Stimulated activated CD4-positive, alpha-beta T cell treated with anti-CD3 and anti-CD28 coated beads, Interleukin-4, amount 100 ng/mL, for 24 hours (primary cell): ENCODE data around the gene MCMBP.
"Not testable (repeated sequence)": the region's sequence is repeated elsewhere in the genome, so short reads cannot be mapped to it uniquely, and the experiment has no call there.

Experiments
- DNase-seq: peaks from one replicate; pipeline ENCODE4 v3.0.0-alpha.2; 2020

The MCMBP gene

DNA sequence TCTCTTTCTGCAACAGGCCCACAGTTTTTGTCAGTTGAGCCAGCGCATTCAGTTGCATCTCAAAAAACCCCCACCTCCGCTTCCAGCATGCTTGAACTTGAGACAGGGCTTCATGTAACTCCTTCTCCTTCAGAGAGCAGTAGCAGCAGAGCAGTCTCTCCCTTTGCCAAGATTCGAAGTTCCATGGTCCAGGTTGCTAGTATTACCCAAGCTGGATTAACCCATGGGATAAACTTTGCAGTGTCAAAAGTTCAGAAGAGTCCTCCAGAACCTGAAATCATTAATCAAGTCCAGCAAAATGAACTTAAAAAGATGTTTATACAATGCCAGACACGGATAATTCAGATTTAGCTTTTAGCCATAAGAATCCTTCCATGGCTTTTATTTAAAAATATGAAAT, 45.2 kb downstream of the MCMBP start:
- no peak for DNase-seq

DNA sequence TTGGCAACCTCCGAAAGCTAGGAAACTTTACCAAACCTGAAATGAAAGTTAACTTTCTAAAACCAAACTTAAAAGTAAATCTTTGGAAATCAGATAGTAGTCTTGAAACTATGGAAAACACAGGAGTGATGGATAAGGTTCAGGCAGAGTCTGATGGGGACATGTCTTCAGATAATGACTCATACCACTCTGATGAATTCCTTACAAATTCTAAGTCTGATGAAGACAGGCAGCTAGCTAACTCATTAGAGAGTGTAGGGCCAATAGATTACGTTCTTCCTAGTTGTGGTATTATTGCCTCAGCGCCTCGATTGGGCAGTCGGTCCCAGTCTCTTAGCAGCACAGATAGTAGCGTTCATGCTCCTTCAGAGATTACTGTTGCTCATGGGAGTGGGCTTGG, 45.9 kb downstream of the MCMBP start:
- no peak for DNase-seq

DNA sequence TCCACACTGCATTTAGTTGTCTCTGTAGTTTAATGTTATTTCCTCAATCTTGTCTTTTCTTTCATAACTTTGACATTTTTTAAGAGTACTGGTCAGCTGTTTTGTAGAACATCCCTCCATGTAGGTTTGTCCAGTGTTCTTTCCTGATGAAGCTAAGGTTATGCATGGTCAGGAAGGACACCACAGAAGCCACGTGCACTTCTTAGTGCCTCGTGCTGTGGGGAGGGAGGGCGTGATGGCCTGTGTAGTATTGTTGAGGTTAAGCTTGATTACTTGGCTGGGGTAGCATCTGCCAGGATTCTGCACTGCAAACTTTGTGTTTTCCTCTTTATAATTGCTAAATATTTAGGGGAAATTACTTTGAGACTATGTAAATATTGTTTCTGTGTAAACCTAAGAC, 48.3 kb downstream of the MCMBP start:
- DNase-seq: no peak

DNA sequence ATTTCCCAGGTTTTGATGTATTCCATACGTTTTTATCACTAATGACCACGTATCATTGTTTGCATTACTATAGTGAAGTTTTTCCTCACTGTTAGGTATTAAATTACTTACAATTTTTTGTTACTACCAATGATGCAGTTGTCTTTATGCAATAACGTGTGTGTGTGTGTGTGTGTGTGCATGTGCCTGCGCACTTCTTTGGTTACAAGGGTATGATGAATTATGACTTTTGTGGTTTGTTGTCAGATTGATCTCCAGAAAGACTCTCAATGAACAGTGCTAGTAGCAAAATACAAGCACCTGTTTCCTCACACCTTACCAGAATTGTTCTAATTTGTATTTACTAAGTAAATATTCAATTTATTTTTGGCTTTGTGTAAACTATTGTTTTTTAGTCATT, 51.5 kb downstream of the MCMBP start:
- DNase-seq: no peak

DNA sequence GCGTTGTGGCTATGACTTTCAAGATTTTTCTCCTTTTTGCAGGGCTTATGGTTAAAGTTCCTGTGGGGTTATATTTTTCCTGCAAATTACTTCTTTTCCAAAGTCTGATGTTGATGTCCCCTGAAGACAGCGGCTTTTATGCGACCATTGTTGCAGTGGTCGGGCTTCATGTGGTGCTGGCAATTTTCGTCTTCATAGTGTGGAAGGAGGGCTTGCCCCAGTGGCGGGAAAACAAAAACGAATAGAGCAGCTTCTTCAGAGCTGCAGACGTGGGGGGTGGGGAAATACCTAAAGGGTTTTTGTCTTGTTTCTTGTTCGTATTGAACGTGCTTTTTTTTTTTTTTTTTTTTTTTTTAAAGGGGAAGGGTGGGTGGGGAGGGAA, 53.8 kb downstream of the MCMBP start:
- DNase-seq: no peak

DNA sequence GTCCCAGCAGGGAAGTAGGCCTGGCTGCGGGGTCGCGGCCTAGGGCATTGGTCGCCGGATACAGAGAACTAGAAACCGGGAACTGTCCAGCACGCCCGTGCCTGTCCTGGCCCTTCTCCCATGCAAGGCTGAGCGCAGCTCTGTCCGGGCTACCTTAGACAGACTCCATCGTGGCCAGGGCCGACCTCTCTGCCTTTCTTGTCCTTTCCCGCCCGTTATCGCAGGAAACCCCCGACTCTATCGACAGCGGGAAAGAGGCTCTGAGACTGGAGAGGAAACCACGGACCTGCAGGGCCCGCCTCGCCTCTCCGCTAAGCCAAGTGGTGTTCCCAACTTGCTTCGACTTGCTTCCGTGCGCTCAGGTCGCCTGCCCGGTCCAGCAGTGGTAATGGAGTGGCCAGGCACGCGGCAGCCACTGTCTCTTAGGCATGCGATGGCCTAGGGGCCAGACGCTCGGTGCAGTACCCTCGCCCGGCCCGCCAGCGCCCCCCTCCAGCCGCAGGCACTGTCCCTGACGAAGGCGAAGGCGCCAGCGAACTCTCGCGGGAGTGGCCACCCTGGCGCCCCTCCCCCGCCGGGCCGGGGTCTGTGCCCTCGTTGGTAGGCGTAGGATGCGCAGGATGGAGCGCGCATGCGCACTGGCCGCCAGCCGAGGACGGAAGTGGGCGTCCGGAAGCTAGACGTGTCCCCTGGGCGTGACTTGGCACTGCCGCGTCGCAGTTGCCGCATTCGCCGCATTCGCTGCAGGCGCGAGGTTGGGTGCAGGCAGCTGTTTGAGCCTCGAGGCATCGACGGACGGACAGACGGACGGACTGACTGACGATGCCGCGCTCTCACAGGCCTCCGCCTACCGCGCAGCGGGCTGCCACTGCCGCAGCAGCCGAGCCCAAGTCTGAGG, 54.4 kb downstream of the MCMBP start:
- no peak for DNase-seq

DNA sequence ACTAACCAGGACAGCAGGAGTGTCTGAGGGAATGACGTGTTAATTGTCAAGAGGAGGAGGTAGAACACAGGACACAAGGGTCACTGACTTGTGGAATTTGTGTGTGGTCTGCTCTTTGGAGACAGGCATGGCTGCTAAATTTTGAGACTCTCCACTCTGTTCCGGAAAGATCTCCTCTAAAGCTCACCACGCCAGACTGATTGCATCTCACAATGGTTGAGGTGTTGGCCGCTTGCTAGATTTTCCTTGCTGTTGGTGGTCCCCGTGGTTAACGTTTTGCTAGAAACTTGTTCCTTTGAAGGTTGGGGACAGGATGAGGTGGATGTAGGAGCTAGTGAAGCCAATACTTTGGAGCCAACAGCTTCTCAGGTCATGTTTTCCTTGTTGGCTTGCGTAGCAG, 57.0 kb downstream of the MCMBP start:
- no peak for DNase-seq

DNA sequence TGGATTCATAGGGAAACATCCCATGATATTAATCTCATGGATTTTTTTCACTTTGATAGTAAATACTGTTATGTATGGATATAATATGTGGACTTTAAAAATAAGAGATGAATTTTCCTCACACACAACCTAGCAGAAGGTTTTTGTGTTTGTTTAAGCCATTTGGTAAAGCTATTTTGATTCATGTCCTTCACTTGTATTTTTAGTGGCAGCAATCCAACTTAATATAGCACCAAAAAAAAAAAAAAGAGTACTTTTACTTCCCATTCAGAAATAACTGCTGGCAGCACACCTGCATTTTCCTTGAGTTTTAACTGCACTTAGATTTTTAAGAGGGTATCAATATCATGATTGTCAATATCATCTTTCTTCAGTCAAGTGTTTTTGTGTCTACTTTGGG, 60.0 kb downstream of the MCMBP start:
- DNase-seq: no peak

DNA sequence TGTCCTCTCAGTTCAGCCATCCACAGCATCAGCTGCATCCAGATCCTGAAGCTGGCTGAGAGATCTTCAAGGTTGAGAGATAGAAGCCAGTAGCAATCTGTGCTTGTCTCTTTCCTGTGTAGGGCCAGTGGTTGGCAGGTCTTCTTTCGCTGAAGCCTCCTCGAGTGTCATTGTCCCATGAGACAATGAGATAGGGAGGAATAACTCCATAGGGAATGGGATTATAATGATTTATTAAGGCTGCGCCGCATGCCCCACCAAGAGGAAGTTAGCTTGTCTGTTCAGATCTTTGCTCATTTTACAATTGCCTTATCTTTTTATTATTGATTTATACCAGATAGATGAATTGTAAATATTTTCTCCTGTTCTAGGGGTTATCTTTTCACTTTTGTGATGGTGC, 61.5 kb downstream of the MCMBP start:
- DNase-seq: no peak

DNA sequence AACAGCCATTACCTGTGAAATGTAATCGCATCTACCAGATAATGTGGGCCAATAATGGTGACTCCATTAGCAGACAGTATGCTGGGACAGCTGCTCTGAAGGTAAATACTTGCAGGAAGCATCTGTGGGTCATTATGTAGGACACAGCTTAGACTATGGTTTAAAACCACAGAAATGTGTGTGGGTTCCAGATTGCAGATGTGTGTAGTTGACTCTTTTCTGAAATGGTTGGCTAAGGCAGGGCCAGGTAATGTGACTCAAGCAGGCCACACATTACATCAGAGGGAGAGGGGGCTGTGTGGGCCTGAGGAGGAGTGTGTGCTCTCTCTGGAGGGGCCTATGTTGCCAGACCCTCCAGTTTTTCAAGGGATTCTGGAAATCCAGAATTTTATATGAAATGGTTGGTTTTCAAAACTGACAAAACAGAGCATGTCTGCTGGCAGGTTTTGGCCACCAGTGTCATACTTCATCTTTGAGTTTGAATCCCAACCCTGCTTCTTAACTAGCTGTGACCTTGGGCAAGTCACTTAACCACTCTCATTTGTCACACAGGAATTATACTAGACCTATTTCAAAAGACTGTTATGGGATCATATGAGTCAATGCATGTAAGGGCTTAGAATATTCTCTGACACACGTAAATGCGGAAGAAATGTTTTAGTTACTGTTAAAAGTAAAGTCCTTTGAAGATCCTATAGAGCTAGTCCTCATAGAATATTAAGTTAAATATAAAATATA, 64.5 kb downstream of the MCMBP start:
- no peak for DNase-seq

DNA sequence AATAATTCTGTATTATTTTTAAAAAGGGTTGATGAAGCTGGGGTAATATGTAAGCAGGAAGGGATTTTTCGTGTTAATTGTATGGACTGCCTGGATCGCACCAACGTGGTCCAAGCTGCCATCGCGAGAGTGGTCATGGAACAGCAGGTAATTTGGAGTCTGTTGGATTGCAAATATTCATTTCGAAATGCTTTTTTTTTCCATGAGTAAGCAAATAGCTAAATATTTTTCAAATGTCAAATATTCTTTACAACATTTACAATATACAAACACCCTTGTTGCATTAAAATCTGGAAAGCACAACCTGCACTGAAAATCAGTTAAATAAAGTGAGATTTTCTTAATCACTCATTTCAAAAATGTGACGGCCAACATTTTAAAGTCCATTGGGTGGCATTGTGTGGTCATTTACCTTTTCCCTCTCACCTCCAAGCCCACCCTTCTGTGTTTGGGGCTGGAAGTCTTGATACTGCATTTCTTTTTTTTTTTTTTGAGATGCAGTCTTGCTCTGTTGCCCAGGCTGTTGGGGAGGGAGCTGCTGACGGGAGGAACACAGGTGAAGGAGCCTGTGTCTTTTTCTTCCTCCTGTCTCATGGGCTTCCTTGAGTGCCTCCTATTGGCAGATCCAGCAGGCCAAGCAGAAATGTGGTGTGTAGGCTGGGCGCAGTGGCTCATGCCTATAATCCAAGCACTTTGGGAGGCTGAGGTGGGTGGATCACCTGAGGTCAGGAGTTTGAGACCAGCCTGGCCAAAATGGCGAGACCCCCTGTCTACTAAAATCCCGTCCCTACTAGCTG, 66.1 kb downstream of the MCMBP start:
- DNase-seq: no peak

DNA sequence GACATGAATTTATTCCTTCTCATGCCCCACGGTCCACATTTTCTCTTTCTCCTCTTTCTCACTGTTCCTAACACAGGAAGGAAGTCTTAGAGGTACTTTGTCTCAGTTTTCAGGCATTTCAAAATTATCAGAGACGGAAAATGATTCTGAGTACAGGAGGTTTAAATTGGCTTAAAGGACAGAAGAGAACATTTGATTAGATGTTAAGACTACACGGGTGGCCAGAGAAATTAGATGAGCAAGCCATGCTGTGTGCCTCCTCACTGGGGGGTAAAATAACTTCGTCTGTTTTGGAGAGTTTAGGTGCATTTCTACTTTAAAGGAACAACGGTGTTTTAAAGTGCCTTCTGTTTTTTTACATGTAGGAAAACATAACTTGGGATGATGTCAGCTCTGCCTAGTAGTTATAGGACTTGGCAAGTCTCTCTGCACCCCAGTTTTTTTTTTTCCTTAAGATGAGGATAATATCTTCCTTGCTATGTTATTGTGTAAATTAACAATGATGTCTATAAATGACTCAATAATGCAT, 66.9 kb downstream of the MCMBP start:
- no peak for DNase-seq

DNA sequence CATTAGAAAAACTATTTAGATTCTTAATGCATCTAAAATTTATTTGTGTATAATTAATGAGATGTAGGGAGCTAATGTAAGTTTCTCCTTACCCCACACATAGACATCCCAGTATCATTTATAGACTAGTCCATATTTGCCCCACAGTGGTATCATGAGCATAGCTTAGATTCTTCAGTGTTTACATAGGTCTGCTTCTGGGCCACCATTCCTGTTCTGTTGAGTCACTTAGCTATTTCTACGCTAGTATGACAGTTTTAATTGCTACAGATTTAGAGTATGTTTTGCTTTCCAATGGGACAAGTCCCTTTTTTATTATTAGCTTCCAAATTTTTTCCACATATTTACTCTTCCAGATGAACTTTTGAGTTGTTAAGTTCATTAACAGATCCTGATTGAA, 69.4 kb downstream of the MCMBP start:
- DNase-seq: no peak

DNA sequence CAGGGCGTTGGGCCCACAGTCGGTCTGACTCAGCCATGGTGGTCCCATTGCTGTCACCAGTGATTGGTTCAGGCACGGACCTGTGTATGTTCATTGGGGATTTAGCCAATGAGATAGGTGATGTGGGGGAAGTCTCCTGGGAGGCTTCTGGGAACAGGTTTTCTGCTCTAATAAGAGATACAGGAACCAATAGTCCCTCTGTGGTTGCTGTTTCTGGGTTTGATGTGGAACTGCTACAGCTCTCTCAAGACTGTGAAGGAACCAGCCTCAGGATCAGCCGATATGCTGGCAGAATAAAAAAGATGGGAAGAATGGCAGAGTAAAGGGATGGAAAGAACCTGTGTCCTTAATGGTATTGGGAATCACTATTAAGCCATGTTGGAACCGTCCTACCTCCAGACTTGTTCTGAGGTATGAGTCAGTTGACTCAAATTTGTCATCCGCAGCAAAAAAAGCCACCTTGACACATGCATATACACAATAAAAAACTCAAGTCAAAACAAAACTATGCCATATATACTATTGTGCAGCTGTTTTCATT, 70.6 kb downstream of the MCMBP start:
- DNase-seq: no peak

DNA sequence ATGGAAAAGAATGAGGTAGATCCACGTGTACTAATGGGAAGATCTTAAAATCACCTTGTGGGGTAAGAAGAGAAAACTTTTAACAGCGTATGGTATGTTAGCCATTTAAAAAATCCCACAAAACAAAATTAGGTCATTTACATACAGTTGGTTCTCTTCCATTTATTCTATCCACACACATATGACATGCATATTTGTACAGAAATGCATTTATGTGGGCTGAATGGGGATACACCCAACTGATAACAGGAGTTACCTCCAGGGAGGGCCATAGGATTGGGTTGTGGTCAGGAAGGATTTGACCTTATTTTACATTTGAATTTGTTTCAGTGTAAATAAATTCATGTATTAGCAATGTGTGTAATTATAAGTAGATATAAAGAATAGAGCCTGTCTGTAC, 71.5 kb downstream of the MCMBP start:
- DNase-seq: no peak

DNA sequence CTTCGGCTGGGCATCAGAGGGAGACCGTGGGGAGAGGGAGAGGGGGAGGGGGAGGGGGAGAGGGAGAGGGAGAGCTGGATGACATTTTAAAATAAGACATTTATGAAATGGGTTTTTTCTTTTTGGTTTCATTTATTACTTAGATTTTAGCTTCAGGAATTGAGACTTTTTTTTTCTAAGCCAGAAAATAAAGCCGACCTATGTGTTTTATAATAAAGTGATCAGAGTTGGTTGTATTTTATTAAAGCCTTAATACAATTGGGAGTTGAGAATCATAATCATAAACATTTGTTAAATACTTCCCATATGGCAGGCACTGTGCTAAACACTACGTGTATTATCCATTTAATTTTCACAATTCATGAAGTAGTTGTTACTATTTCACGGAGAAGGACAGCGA, 76.6 kb downstream of the MCMBP start:
- DNase-seq: no peak

DNA sequence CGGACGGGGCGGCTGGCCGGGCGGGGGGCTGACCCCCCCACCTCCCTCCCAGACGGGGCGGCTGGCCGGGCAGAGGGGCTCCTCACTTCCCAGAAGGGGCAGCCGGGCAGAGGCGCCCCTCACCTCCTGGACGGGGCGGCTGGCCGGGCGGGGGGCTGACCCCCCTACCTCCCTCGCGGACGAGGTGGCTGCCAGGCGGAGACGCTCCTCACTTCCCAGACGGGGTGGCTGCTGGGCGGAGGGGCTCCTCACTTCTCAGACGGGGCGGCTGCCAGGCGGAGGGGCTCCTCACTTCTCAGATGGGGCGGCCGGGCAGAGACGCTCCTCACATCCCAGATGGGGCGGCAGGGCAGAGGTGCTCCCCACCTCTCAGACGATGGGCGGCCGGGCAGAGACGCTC, 77.5 kb downstream of the MCMBP start:
- DNase-seq: not testable (repeated sequence)

DNA sequence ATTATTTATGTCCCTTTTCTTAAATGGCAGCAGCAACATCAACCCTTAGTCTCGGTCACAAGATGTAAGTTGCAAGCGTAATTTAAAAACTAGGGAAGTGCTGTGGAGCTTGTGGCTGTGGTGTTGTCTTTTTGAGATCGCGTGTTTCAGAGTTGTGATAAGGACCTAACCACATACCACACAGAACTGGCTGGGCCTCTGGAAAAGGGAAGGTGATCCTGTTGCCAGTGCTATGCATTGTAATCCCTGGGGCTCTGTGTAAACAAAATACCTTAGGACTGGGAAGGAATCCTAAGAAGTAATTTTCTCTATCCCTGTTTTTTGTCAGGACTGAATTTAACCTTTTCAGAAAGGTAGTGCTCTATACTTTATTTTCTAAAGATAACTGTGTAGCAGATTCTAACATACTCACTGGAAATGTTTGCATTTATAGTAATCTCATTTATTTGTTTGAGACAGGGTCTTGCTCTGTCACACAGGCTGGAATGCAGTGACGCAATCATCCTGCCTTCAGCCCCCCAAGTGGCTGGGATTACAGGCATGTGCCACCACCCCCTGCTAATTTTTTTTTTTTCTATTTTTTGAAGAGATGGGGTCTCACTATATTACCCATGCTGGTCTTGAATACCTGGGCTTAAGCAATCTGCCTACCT, 86.4 kb downstream of the MCMBP start:
- no peak for DNase-seq

DNA sequence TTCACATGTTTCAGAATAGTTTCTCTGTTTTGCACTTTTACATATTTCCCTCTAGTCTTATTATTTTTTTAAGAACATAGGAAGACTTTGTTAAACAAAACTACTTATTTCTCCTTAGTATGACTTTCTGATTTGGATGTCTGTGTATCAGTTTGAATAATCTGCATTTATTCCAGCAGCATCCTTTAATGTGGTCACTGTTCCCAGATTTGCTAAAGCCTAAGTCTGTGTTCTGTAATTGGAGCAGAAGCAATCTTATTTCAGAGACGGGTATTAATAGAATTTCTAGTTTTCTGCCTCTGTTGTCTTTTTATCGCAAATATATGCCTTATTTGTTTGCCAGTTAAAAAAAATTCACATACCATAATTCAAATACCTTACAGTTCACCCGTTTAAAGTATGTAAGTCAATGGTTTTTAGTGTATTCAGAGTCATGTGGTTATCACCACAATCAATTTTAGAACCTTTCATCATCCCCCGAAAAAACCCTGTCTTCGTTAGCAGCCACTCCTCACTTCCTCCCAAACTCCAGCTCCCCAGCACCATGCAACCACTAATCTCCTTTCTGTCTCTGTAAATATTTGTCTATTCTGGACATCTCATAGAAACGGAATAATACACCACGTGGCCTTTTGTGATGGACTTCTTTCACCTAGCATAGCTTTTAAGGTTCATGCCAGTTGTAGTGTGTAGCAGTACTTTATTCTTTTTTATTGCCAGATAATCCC, 88.1 kb downstream of the MCMBP start:
- DNase-seq: no peak

DNA sequence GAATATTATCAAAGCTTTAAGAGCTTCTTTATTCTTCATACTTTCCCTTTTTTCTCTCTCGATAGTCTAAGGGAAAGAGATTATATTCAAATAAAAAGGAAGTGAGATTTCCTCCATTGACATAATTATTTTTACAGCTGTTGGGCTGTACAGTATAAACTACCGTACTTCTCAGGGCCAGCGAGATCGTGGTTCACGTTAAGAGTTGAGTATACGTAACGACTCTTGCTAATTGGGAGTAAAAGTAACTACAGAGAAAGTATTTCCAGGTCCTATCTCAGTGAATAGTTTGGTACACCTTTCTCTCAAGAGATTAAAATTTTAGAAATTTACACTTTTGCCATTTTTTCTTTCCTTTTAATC, 89.0 kb downstream of the MCMBP start:
- no peak for DNase-seq

DNA sequence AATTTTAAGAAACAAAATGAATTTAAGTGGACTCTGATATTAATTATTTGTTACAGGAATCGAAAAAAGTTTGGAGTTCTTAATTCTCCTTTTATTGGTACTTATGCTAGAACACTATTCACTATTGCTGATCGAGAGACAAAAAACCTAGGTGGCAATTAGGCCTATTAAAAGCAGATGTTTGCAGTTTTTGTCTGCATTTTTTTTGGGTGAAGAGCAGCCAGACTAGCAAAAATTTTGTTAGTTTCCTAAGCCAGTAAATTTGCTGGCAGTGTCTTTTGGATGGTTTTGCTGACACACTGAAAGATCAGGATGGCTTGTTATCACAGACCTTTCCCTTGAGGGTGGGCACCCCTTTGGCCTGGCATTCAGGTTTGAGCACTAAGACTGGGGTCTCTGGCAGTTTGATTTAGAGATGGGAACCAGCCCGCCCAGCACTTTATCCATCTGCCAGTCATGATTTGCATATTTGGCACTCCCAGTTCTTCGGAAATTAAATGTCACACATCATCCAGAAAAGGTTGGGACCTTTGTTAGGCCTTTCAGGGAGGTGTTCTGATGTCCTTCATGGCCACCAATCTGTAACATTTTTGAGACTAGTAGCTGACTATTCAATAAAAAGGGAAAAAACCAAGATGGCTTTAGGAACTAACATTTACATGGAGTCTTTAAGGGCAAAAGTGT, 89.5 kb downstream of the MCMBP start:
- DNase-seq: no peak
